GM23338 (cell line): ENCODE data around the gene LRRC27. TPM values are rescaled to one million over a fixed set of nuclear protein-coding genes. Genes with fewer than 3 reads are reported as not detected.

ENCODE experiments used
- ATAC-seq: fragments of 200-7000 bp; cut with Tn5 transposase; 3 replicates; pipeline ENCODE4 v1.9.1; 2020
- DNase-seq: peaks from one replicate; pipeline ENCODE4 v3.0.0-alpha.2; 2015; ENCODE audit warnings: low spot score
- H2AFZ ChIP-seq: fragments of 200-600 bp; sonication (generic); 2 replicates; pipeline ENCODE4 v1.8.0; 2016; ENCODE audit warnings: antibody characterized with exemption, mild to moderate bottlenecking, moderate library complexity
- H3F3A ChIP-seq: fragments of 200-600 bp; sonication (generic); replicated peaks from 2 replicates; pipeline ENCODE4 v1.8.0; 2017; ENCODE audit warnings: antibody characterized with exemption, mixed run types, low read depth
- H3K27ac ChIP-seq: fragments of 200-600 bp; sonication (generic); 2 replicates; pipeline ENCODE4 v1.6.1; 2016; ENCODE audit warnings: low read depth
- H3K27me3 ChIP-seq: fragments of 200-600 bp; sonication (generic); 2 replicates; pipeline ENCODE4 v1.8.0; 2016; ENCODE audit warnings: mild to moderate bottlenecking, mixed run types, moderate library complexity; ENCODE audit not compliant: insufficient read depth
- H3K36me3 ChIP-seq: fragments of 200-600 bp; sonication (generic); 2 replicates; pipeline ENCODE4 v1.8.0; 2016; ENCODE audit warnings: mild to moderate bottlenecking; ENCODE audit not compliant: insufficient read depth
- H3K4me1 ChIP-seq: fragments of 200-600 bp; sonication (generic); 2 replicates; pipeline ENCODE4 v1.8.0; 2016; ENCODE audit warnings: mild to moderate bottlenecking, moderate library complexity; ENCODE audit not compliant: insufficient read depth
- H3K4me2 ChIP-seq: fragments of 200-600 bp; sonication (generic); 2 replicates; pipeline ENCODE4 v1.7.1; 2017; ENCODE audit warnings: mixed run types
- H3K4me3 ChIP-seq: fragments of 200-600 bp; sonication (generic); 2 replicates; pipeline ENCODE4 v1.6.1; 2016; ENCODE audit warnings: mixed run types
- H3K79me2 ChIP-seq: fragments of 200-600 bp; sonication (generic); replicated peaks from 2 replicates; pipeline ENCODE4 v1.8.0; 2017; ENCODE audit warnings: mild to moderate bottlenecking; ENCODE audit not compliant: insufficient read depth
- H3K9me2 ChIP-seq: fragments of 200-600 bp; sonication (generic); 2 replicates; pipeline ENCODE4 v1.8.0; 2017; ENCODE audit not compliant: insufficient read depth
- H4K20me1 ChIP-seq: fragments of 200-600 bp; sonication (generic); replicated peaks from 2 replicates; pipeline ENCODE4 v1.8.0; 2017; ENCODE audit warnings: mild to moderate bottlenecking; ENCODE audit not compliant: insufficient read depth
- H3K27ac Mint-ChIP-seq: 2 replicates; pipeline ENCODE4 v1.8.0; 2020; ENCODE audit warnings: inconsistent platforms, mild to moderate bottlenecking, moderate library complexity, mixed read lengths
- H3K27me3 Mint-ChIP-seq: 3 replicates; pipeline ENCODE4 v1.8.0; 2022; ENCODE audit warnings: low read depth, mild to moderate bottlenecking, moderate library complexity, mixed read lengths, inconsistent platforms; ENCODE audit not compliant: insufficient read depth, poor library complexity
- H3K36me3 Mint-ChIP-seq: 3 replicates; pipeline ENCODE4 v1.8.0; 2021; ENCODE audit warnings: low read depth, mild to moderate bottlenecking, inconsistent platforms, moderate library complexity, mixed read lengths
- H3K4me1 Mint-ChIP-seq: 3 replicates; pipeline ENCODE4 v1.8.0; 2020; ENCODE audit warnings: mild to moderate bottlenecking, inconsistent platforms, mixed read lengths
- H3K4me3 Mint-ChIP-seq: 3 replicates; pipeline ENCODE4 v1.8.0; 2021; ENCODE audit warnings: moderate library complexity, mild to moderate bottlenecking, inconsistent platforms, mixed read lengths
- H3K9me3 Mint-ChIP-seq: 3 replicates; pipeline ENCODE4 v1.8.0; 2020; ENCODE audit warnings: moderate library complexity, mild to moderate bottlenecking, inconsistent platforms, mixed read lengths
- CREB1 ChIP-seq: fragments of 250-450 bp; sonication (Bioruptor Pico); IDR thresholded peaks from 2 replicates; pipeline ENCODE4 v1.5.0; 2020; ENCODE audit warnings: low read depth, mild to moderate bottlenecking, moderate library complexity
- EZH2 ChIP-seq: fragments of 200-600 bp; sonication (generic); IDR thresholded peaks from one replicate; pipeline ENCODE4 v1.8.0; 2017; ENCODE audit warnings: antibody characterized with exemption, mild to moderate bottlenecking, low read depth; ENCODE audit not compliant: unreplicated experiment
- EZH2phosphoT487 ChIP-seq: fragments of 200-600 bp; sonication (generic); IDR thresholded peaks from one replicate; pipeline ENCODE4 v1.8.1; 2018; ENCODE audit warnings: antibody characterized with exemption; ENCODE audit not compliant: unreplicated experiment
- JUNB ChIP-seq: IDR thresholded peaks from one replicate; pipeline ENCODE4 v1.6.1; 2016; ENCODE audit warnings: antibody characterized with exemption; ENCODE audit not compliant: unreplicated experiment
- NANOG ChIP-seq: IDR thresholded peaks from 2 replicates; pipeline ENCODE4 v1.6.1; 2016; ENCODE audit warnings: antibody characterized with exemption, borderline replicate concordance
- POLR2AphosphoS5 ChIP-seq: IDR thresholded peaks from 2 replicates; pipeline ENCODE4 v1.6.1; 2016; ENCODE audit warnings: antibody characterized with exemption, low read depth
- STAT1 ChIP-seq: IDR thresholded peaks from one replicate; pipeline ENCODE4 v1.6.1; 2016; ENCODE audit warnings: antibody characterized with exemption; ENCODE audit not compliant: unreplicated experiment
- ZNF114 ChIP-seq: fragments of 250-450 bp; sonication (Bioruptor Pico); IDR thresholded peaks from 2 replicates; pipeline ENCODE4 v1.5.0; 2020; ENCODE audit warnings: mild to moderate bottlenecking, moderate library complexity
- ZNF331 ChIP-seq: fragments of 250-450 bp; sonication (Bioruptor Pico); IDR thresholded peaks from 2 replicates; pipeline ENCODE4 v1.5.0; 2020; ENCODE audit warnings: low read depth, mild to moderate bottlenecking, moderate library complexity
- polyA plus RNA-seq: library from polyadenylated mRNA; unstranded; fragments of >200 nt; fragmentation: Nextera tagmentation; extraction: Ambion mirVana; gene quantifications from 2 replicates; pipeline ENCODE4 v1.2.1, GENCODE V29; 2016
- total RNA-seq: library from RNA; depleted of rRNA; stranded (reverse); fragments of >200 nt; shearing (Covaris generic); gene quantifications from 2 replicates; pipeline ENCODE4 v1.2.3, GENCODE V29; 2014
- TF ChIP-seq, protein P1 (sequence below): fragments of 250-450 bp; sonication (Bioruptor Pico); IDR thresholded peaks from 2 replicates; pipeline ENCODE4 v1.5.0; 2020; ENCODE audit warnings: mild to moderate bottlenecking, moderate library complexity
- TF ChIP-seq, protein P2 (sequence below): IDR thresholded peaks from one replicate; pipeline ENCODE4 v1.6.1; 2018; ENCODE audit warnings: antibody characterized with exemption; ENCODE audit not compliant: unreplicated experiment
- TF ChIP-seq, protein P3 (sequence below): IDR thresholded peaks from 2 replicates; pipeline ENCODE4 v1.6.1; 2016; ENCODE audit warnings: antibody characterized with exemption
- TF ChIP-seq, protein P4 (sequence below), 2 experiments: fragments of 200-600 bp in 1 of 2; sonication (generic) in 1 of 2; conservative IDR thresholded peaks; 2 replicates each; pipeline versions ENCODE4 v1.5.1 to v1.6.1; 2016 to 2017; ENCODE audit warnings: antibody characterized with exemption in 2 of 2, low read depth in 2 of 2, mild to moderate bottlenecking in 2 of 2, moderate library complexity in 1 of 2

LRRC27 gene
- total and polyA plus RNA-seq, 2 experiments from 2014 or later, result 2.9 to 3.5 TPM

DNA sequence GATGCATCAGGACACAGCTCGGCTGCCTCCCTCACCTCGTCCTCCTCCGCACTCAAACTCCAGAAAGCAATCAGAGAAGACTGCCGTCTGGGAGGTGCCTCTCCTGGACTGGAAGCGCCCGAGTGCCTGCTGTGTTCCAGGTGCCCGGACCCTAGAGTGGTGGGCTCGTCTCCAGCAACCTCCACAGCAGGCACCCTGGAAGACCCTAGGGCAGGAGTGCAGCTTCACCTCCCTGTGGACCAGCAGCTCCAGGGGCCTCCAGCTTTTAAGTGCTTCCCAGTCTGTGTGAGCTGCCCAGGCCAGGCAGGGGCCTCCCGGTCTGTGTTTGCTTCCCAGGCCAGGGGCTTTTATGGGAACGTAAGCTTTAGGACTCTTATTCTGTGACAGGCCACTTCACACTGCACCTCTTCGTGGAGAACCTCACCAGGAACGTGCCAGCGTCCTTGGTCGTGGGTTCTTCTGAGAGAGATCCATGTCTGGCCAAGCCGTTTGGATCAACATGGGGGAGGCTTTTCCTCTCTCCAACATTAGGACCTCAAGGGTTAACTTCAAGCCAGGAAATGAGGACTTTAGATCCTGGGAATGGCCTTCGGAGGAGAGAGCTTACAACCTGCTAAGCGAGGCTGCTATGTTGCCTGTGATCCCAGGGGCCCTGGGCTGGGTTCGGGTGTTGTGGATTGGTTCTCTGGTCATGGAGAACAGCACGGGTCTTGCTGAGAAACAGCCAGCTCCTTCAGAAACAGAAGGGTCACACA is 59.1 kb downstream of the LRRC27 start:
- Mint-ChIP-seq H3K4me1 (peaks cover 9% of the 10 kb centered on the region), H3K27ac (no peak overlapping the region), H3K36me3 (peaks cover 3% of the 10 kb centered on the region; the same call in 1 of the 3 replicates), H3K4me3 (no peak overlapping the region), H3K9me3 (peaks cover 5% of the 10 kb centered on the region; the same call in 1 of the 3 replicates), H3K27me3 (peaks cover 14% of the 10 kb centered on the region)
- no peak overlapping the region for H2AFZ ChIP-seq
- H3K4me3 ChIP-seq, result no peak overlapping the region
- no peak overlapping the region for H3K4me2 ChIP-seq
- no peaks in the 10 kb centered on the region for H3K79me2 ChIP-seq
- H3K27me3 ChIP-seq, result no peaks in the 10 kb centered on the region
- H4K20me1 ChIP-seq, result no peaks in the 10 kb centered on the region
- DNase-seq, result no peak
- no peaks in the 10 kb centered on the region for H3K36me3 ChIP-seq
- H3K27ac ChIP-seq, result no peak overlapping the region
- H3K9me2 ChIP-seq, result peaks cover 14% of the 10 kb centered on the region
- no peak for TF ChIP-seq ZNF114 (CRISPR knock-in tag)
- TF ChIP-seq CREB1 (CRISPR knock-in tag), result no peak
- TF ChIP-seq ZNF331 (CRISPR knock-in tag), result no peak
- TF ChIP-seq, protein P1, sequence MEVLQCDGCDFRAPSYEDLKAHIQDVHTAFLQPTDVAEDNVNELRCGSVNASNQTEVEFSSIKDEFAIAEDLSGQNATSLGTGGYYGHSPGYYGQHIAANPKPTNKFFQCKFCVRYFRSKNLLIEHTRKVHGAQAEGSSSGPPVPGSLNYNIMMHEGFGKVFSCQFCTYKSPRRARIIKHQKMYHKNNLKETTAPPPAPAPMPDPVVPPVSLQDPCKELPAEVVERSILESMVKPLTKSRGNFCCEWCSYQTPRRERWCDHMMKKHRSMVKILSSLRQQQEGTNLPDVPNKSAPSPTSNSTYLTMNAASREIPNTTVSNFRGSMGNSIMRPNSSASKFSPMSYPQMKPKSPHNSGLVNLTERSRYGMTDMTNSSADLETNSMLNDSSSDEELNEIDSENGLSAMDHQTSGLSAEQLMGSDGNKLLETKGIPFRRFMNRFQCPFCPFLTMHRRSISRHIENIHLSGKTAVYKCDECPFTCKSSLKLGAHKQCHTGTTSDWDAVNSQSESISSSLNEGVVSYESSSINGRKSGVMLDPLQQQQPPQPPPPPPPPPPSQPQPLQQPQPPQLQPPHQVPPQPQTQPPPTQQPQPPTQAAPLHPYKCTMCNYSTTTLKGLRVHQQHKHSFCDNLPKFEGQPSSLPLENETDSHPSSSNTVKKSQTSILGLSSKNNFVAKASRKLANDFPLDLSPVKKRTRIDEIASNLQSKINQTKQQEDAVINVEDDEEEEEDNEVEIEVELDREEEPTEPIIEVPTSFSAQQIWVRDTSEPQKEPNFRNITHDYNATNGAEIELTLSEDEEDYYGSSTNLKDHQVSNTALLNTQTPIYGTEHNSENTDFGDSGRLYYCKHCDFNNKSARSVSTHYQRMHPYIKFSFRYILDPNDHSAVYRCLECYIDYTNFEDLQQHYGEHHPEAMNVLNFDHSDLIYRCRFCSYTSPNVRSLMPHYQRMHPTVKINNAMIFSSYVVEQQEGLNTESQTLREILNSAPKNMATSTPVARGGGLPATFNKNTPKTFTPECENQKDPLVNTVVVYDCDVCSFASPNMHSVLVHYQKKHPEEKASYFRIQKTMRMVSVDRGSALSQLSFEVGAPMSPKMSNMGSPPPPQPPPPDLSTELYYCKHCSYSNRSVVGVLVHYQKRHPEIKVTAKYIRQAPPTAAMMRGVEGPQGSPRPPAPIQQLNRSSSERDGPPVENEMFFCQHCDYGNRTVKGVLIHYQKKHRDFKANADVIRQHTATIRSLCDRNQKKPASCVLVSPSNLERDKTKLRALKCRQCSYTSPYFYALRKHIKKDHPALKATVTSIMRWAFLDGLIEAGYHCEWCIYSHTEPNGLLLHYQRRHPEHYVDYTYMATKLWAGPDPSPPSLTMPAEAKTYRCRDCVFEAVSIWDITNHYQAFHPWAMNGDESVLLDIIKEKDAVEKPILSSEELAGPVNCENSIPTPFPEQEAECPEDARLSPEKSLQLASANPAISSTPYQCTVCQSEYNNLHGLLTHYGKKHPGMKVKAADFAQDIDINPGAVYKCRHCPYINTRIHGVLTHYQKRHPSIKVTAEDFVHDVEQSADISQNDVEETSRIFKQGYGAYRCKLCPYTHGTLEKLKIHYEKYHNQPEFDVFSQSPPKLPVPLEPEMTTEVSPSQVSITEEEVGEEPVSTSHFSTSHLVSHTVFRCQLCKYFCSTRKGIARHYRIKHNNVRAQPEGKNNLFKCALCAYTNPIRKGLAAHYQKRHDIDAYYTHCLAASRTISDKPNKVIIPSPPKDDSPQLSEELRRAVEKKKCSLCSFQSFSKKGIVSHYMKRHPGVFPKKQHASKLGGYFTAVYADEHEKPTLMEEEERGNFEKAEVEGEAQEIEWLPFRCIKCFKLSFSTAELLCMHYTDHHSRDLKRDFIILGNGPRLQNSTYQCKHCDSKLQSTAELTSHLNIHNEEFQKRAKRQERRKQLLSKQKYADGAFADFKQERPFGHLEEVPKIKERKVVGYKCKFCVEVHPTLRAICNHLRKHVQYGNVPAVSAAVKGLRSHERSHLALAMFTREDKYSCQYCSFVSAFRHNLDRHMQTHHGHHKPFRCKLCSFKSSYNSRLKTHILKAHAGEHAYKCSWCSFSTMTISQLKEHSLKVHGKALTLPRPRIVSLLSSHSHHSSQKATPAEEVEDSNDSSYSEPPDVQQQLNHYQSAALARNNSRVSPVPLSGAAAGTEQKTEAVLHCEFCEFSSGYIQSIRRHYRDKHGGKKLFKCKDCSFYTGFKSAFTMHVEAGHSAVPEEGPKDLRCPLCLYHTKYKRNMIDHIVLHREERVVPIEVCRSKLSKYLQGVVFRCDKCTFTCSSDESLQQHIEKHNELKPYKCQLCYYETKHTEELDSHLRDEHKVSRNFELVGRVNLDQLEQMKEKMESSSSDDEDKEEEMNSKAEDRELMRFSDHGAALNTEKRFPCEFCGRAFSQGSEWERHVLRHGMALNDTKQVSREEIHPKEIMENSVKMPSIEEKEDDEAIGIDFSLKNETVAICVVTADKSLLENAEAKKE (CRISPR knock-in tag), result no peak
- no peak for TF ChIP-seq JUNB
- no peak for TF ChIP-seq EZH2
- no peak for TF ChIP-seq EZH2phosphoT487
- TF ChIP-seq, protein P2, sequence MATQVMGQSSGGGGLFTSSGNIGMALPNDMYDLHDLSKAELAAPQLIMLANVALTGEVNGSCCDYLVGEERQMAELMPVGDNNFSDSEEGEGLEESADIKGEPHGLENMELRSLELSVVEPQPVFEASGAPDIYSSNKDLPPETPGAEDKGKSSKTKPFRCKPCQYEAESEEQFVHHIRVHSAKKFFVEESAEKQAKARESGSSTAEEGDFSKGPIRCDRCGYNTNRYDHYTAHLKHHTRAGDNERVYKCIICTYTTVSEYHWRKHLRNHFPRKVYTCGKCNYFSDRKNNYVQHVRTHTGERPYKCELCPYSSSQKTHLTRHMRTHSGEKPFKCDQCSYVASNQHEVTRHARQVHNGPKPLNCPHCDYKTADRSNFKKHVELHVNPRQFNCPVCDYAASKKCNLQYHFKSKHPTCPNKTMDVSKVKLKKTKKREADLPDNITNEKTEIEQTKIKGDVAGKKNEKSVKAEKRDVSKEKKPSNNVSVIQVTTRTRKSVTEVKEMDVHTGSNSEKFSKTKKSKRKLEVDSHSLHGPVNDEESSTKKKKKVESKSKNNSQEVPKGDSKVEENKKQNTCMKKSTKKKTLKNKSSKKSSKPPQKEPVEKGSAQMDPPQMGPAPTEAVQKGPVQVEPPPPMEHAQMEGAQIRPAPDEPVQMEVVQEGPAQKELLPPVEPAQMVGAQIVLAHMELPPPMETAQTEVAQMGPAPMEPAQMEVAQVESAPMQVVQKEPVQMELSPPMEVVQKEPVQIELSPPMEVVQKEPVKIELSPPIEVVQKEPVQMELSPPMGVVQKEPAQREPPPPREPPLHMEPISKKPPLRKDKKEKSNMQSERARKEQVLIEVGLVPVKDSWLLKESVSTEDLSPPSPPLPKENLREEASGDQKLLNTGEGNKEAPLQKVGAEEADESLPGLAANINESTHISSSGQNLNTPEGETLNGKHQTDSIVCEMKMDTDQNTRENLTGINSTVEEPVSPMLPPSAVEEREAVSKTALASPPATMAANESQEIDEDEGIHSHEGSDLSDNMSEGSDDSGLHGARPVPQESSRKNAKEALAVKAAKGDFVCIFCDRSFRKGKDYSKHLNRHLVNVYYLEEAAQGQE, result no peak
- TF ChIP-seq, protein P3, sequence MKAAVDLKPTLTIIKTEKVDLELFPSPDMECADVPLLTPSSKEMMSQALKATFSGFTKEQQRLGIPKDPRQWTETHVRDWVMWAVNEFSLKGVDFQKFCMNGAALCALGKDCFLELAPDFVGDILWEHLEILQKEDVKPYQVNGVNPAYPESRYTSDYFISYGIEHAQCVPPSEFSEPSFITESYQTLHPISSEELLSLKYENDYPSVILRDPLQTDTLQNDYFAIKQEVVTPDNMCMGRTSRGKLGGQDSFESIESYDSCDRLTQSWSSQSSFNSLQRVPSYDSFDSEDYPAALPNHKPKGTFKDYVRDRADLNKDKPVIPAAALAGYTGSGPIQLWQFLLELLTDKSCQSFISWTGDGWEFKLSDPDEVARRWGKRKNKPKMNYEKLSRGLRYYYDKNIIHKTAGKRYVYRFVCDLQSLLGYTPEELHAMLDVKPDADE, result no peak
- TF ChIP-seq, protein P4, sequence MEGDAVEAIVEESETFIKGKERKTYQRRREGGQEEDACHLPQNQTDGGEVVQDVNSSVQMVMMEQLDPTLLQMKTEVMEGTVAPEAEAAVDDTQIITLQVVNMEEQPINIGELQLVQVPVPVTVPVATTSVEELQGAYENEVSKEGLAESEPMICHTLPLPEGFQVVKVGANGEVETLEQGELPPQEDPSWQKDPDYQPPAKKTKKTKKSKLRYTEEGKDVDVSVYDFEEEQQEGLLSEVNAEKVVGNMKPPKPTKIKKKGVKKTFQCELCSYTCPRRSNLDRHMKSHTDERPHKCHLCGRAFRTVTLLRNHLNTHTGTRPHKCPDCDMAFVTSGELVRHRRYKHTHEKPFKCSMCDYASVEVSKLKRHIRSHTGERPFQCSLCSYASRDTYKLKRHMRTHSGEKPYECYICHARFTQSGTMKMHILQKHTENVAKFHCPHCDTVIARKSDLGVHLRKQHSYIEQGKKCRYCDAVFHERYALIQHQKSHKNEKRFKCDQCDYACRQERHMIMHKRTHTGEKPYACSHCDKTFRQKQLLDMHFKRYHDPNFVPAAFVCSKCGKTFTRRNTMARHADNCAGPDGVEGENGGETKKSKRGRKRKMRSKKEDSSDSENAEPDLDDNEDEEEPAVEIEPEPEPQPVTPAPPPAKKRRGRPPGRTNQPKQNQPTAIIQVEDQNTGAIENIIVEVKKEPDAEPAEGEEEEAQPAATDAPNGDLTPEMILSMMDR (conservative IDR thresholded peaks at IDR 0.05; ENCODE audit: low read depth in 2 of 2), result no peak
- no peak for TF ChIP-seq NANOG
- no peak for TF ChIP-seq STAT1
- TF ChIP-seq POLR2AphosphoS5, result no peak
- no peaks in the 10 kb centered on the region for H3F3A ChIP-seq
- no peak for ATAC-seq
- H3K4me1 ChIP-seq, result peaks cover 9% of the 10 kb centered on the region; the same call in 1 of the 2 replicates
